Ectodermal cell (in vitro differentiated cells): Measurements from ENCODE around the gene GAGE13. TPM values are rescaled to one million over a fixed set of nuclear protein-coding genes. Genes with fewer than 3 reads are reported as not detected.
"Not testable (repeated sequence)": the region's sequence is repeated elsewhere in the genome, so short reads cannot be mapped to it uniquely, and the experiment has no call there.

ENCODE experiments used
- H3K27ac ChIP-seq: 2 replicates; pipeline ENCODE4 v1.7.0; 2013; ENCODE audit warnings: mild to moderate bottlenecking, low read depth, low read length; ENCODE audit not compliant: insufficient read depth, poor library complexity, severe bottlenecking
- H3K27me3 ChIP-seq: 2 replicates; pipeline ENCODE4 v1.7.0; 2013; ENCODE audit warnings: mild to moderate bottlenecking, low read length; ENCODE audit not compliant: insufficient read depth, control insufficient read depth, poor library complexity, severe bottlenecking
- H3K36me3 ChIP-seq: one replicate; pipeline ENCODE4 v1.7.0; 2013; ENCODE audit warnings: low read length; ENCODE audit not compliant: control insufficient read depth, insufficient read depth
- H3K4me1 ChIP-seq: one replicate; pipeline ENCODE4 v1.7.0; 2013; ENCODE audit warnings: low read length; ENCODE audit not compliant: control insufficient read depth, insufficient read depth
- H3K4me3 ChIP-seq: 2 replicates; pipeline ENCODE4 v1.7.0; 2013; ENCODE audit warnings: low read depth, low read length, control low read depth; ENCODE audit not compliant: insufficient read depth
- H3K9me3 ChIP-seq: 2 replicates; pipeline ENCODE4 v1.7.0; 2013; ENCODE audit warnings: mild to moderate bottlenecking, low read length, moderate library complexity; ENCODE audit not compliant: control insufficient read depth
- WGBS, 2 experiments: methylation state at CpG; one replicate each; pipeline ENCODE4 v1.1.7; 2013; ENCODE audit warnings: missing lambda C conversion rate in 2 of 2; 5-methylcytosine and 5-hydroxymethylcytosine counted together
- polyA plus RNA-seq, 4 experiments: library from polyadenylated mRNA; stranded (reverse); fragments of 50-300 nt; gene quantifications; one replicate each; pipeline ENCODE4 v1.2.3, GENCODE V29; 2013

Gene GAGE13, protein sequence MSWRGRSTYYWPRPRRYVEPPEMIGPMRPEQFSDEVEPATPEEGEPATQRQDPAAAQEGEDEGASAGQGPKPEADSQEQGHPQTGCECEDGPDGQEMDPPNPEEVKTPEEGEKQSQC
- polyA plus RNA-seq (2013, experiment 1 of 4) = not detected
- not detected for polyA plus RNA-seq (2013, experiment 2 of 4)
- polyA plus RNA-seq (2013, experiment 3 of 4) = not detected
- polyA plus RNA-seq (2013, experiment 4 of 4) = not detected

DNA sequence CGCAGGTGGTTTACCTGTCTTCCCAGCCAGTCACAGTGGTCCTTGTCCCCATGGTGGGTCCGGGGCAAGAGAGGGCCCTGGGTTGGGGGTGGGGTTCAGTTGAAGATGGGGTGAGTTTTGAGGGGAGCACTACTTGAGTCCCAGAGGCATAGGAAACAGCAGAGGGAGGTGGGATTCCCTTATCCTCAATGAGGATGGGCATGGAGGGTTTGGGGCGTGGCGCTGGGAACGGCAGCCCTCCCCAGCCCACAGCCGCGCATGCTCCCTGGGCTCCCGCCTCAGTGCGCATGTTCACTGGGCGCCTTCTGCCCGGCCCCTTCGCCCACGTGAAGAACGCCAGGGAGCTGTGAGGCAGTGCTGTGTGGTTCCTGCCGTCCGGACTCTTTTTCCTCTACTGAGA lies at the start of gene GAGE13:
Gene GAGE13, plus strand, starts transcription at position 301 of the 400 bp plus-strand sequence. CDS start 1,156 bp downstream, outside the sequence.
- H3K36me3 ChIP-seq, H3K27me3 ChIP-seq, H3K4me1 ChIP-seq, H3K4me3 ChIP-seq, H3K27ac ChIP-seq, H3K9me3 ChIP-seq: not testable (repeated sequence)
- no CpG with 5 or more reads among the region's 16 CpGs for WGBS, 2 experiments

DNA sequence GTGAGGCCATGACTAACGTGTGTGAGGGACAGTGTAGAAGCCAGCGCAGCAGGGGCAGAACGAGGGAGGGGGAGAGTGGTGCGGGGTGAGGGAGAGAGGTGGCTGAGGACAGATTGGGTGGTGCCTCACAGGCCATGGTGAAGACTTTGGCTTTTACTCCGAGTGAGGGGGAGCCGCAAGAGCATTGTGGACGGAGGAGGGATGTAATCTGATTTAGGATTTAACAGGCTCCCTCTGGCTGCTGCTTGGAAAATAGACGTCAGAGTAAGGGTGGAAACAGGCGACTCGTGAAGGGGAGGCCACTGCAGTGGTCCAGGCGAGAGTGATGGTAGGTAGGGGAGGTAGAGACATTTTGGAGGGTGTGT lies 48.8 kb upstream of the GAGE13 start:
- 17 to 28% methylated on average over 10 to 11 of the region's 11 CpGs for WGBS, 2 experiments
- no peaks in the 10 kb centered on the region for H3K36me3 ChIP-seq
- no peaks in the 10 kb centered on the region for H3K27me3 ChIP-seq
- H3K27ac ChIP-seq = no peak overlapping the region
- no peaks in the 10 kb centered on the region for H3K9me3 ChIP-seq
- no peak overlapping the region for H3K4me3 ChIP-seq
- peaks cover 5% of the 10 kb centered on the region for H3K4me1 ChIP-seq

DNA sequence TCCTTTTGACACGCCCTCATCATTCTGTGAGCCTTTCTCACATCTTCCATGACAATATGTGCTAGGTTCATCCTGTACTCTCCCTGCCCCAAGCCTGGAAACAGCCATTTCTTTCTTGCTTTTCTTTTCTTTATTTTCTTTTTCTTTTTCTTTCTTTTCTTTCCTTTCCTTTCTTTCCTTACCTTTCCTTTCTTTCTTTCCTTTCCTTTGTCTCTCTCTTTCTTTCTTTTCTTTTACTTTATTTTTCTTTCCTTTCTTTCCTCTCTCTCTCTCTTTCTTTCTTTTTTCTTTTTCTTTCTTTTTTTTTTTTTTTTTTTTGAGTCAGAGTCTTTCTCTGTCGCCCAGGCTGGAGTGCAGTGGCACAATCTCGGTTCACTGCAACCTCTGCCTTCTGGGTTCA lies 47.2 kb upstream of the GAGE13 start:
- no peak overlapping the region for H3K27ac ChIP-seq
- no peaks in the 10 kb centered on the region for H3K9me3 ChIP-seq
- no peaks in the 10 kb centered on the region for H3K36me3 ChIP-seq
- H3K27me3 ChIP-seq = no peaks in the 10 kb centered on the region
- no peak overlapping the region for H3K4me3 ChIP-seq
- H3K4me1 ChIP-seq = peaks cover 5% of the 10 kb centered on the region
- WGBS, 2 experiments = 86 to 88% methylated on average over 3 of the region's 3 CpGs

DNA sequence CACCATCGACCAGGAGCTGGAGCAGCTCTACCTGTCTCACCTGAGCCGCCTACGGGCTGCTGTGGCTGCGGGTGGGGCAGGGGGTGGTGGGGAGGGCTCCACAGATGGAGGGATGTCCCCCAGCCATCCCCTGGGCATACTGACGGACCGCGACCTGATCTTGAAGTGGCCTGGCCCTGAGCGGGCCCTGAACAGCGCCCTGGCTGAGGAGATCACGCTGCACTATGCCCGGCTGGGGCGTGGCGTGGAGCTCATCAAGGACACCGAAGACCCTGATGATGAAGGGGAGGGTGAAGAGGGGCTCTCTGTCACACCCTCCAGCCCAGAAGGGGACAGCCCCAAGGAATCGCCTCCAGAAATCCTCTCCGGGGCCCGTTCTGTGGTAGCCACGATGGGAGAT lies 45.2 kb upstream of the GAGE13 start:
- Histone ChIP-seq H3K4me3 (no peak overlapping the region), H3K9me3 (no peaks in the 10 kb centered on the region), H3K27ac (no peak overlapping the region), H3K27me3 (no peaks in the 10 kb centered on the region), H3K36me3 (no peaks in the 10 kb centered on the region), H3K4me1 (peaks cover 5% of the 10 kb centered on the region)
- WGBS, 2 experiments = 94 to 96% methylated on average over 18 of the region's 18 CpGs

DNA sequence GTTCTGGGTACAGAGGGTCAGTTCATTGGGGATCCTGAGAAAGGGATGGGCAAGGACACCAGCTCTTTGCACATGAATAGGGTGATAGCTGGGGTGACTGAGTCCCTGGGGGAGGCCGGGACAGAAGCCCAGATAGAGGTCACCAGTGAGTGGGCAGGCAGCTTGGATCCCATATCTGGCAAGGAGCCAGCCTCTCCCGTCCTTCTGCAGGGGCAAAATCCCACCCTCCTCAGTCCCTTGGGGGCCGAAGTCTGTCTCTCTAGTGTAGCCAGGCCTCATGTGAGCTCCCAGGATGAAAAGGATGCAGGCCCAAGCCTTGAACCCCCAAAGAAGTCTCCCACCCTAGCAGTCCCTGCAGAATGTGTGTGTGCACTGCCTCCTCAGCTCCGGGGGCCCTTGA lies 44.8 kb upstream of the GAGE13 start:
- Histone ChIP-seq H3K4me1 (peaks cover 5% of the 10 kb centered on the region), H3K9me3 (no peaks in the 10 kb centered on the region), H3K4me3 (no peak overlapping the region), H3K27ac (no peak overlapping the region), H3K36me3 (no peaks in the 10 kb centered on the region), H3K27me3 (no peaks in the 10 kb centered on the region)
- 91 to 93% methylated on average over 4 of the region's 4 CpGs for WGBS, 2 experiments

DNA sequence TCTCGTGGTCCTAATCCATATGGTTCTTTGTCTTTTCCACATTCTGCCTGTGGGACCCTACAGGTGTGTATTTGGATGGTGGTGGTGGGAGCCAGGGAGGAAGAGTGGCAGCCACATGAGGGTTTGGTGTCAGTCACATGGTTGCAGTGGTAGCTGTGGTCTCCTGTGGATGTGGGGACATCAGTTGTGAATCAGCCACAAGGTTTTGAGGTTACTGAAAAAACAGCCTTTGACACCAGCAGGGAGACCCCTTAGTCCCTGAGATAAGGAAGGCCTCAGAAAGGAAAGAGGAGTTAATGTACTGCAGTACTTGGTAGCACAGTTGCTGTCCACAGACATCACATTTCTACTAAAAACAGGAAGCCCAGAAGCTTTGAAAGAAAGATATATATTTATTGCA lies 43.7 kb upstream of the GAGE13 start:
- 89 to 100% methylated on average over 1 of the region's 1 CpG for WGBS, 2 experiments
- no peak overlapping the region for H3K4me3 ChIP-seq
- H3K9me3 ChIP-seq = no peaks in the 10 kb centered on the region
- peaks cover under 1% of the 10 kb centered on the region for H3K4me1 ChIP-seq
- no peaks in the 10 kb centered on the region for H3K36me3 ChIP-seq
- H3K27ac ChIP-seq = no peak overlapping the region
- H3K27me3 ChIP-seq = no peaks in the 10 kb centered on the region

DNA sequence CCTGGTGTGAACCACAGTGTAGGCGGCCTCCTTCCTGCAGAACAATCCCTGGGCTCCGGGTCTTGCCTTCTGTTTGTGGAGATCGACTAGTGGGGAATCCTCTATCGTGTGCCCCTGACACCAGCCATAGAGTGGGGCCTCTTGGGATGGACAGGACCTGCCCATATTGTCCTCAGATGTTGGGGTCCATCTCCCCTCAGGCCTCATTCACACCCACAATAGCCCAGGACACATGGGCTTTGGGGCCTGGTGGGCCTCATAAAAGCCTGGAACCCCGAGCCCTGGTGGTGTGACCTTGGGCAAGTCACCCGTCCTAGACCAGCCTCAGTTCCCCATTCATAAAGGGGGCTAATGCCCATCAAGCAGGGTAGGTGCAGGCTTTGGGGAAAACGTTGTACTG lies 41.2 kb upstream of the GAGE13 start:
- 85 to 90% methylated on average over 7 of the region's 7 CpGs for whole genome bisulfite sequencing, 2 experiments
- H3K36me3 ChIP-seq = no peaks in the 10 kb centered on the region
- no peak overlapping the region for H3K27ac ChIP-seq
- no peak overlapping the region for H3K4me3 ChIP-seq
- H3K27me3 ChIP-seq = no peaks in the 10 kb centered on the region
- no peaks in the 10 kb centered on the region for H3K4me1 ChIP-seq
- no peaks in the 10 kb centered on the region for H3K9me3 ChIP-seq

DNA sequence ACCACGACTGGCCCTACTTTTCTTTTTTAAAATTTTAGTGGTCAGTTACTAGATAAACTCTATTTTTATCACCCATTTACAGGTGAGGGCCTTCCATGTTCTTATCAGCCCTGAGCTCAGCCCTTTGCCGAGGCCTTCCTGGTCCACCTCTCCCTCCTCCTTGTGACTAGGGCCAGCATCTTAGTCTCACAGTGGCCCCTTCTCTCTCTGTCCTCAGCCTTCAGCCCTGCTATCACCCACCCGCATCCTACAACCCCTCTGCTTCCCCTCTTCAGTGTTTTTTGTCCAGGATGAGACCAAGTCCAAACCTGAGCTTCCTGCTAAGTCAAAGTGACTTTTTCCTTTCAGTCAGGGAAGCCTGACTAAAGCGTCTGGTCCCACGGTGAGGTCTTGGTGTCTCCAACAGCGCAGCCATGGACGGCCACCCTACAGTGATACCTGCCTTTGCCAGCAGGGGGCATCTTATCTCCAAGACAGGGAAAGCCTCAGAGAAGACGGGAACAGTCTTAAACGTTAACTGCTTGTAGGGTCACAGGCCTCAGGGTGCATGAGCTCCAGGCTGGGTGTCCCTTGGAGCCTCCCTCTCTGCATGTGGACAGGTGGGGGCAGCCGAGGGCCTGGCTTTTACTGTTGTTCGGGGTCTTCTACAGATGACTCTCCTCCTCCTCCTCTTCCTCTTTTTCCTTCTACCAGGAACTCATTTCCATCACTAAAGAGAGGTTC lies 39.6 kb upstream of the GAGE13 start:
- 39 to 41% methylated on average over 10 to 11 of the region's 11 CpGs for WGBS, 2 experiments

DNA sequence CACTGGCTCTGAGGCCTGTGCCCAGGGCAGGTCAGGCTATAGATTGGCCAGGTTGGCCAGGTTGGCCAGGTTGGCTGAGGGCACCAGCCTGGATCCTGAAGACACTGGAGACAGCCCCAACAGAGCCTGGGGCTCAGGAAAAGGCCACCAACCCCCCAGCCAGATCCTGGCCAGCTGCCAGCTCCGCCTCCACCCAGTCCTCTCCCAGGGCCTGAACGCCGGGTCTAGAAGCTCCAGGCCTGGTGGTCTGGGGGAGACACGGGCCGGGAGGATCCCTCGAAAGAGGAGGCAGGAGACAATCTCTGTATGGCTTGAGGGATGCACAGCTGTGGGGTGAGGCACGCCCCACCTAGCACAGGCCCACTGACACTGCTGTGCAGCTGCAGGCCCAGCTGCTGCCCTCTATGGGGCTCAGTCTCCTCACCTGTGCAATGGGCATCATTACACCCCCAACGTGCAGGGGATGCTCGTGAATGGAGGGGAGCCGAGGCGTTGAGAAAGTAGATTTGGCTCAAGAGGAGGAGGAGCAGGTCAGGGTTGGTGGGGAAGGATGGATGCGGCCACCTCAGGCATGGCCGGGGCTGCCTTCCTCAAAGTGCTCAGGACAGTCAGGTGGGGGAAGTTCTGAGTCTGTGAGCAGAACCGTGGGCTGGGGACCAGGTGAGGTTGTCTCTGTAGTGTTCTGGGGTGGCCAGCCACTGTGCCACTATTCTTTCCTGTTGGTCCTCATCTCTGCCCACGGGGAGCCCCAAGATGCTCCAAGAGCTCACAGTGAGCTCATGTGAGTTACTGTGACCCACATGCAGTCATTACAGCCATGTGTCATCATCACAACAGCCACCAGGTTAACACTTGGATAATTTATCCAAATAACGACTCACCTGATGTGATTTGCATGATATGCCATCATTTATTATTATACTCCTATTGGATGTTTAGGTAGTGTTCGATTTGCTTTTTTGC lies 38.7 kb upstream of the GAGE13 start:
- H3K9me3 ChIP-seq = no peaks in the 10 kb centered on the region
- H3K4me3 ChIP-seq = no peak overlapping the region
- no peak overlapping the region for H3K27ac ChIP-seq
- WGBS, 2 experiments = 92 to 95% methylated on average over 15 of the region's 17 CpGs
- no peaks in the 10 kb centered on the region for H3K4me1 ChIP-seq
- no peaks in the 10 kb centered on the region for H3K36me3 ChIP-seq
- no peaks in the 10 kb centered on the region for H3K27me3 ChIP-seq

More for the DNA sequence above, 39.6 kb upstream of the GAGE13 start:
- H3K4me3 ChIP-seq = no peak overlapping the region
- H3K27ac ChIP-seq = no peak overlapping the region
- H3K9me3 ChIP-seq = no peaks in the 10 kb centered on the region
- no peaks in the 10 kb centered on the region for H3K4me1 ChIP-seq
- H3K27me3 ChIP-seq = no peaks in the 10 kb centered on the region
- H3K36me3 ChIP-seq = no peaks in the 10 kb centered on the region

DNA sequence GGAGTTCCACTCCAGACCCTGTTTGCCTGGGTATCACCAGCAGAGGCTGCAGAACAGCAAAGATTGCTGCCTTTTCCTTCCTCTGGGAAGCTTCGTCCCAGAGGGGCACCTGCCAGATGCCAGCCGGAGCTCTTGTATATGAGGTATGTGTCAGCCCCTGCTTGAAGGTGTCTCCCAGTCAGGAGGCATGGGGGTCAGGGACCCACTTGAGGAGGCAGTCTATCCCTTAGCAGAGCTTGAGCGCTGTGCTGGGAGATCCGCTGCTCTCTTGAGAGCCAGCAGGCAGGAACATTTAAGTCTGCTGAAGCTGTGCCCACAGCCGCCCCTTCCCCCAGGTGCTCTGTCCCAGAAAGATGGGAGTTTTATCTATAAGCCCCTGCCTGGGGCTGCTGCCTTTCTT lies 32.1 kb upstream of the GAGE13 start:
- H3K4me3 ChIP-seq, H3K9me3 ChIP-seq, H3K4me1 ChIP-seq, H3K27ac ChIP-seq, H3K36me3 ChIP-seq, H3K27me3 ChIP-seq: not testable (repeated sequence)
- WGBS, 2 experiments = 88 to 94% methylated on average over 3 to 4 of the region's 5 CpGs
